Left hindlimb (tissue), 1 donor: ENCODE measurements around the gene OR1I1.

Experiments
- DNase-seq: peaks from one replicate; pipeline ENCODE4 v3.0.0-alpha.2; 2018

Gene OR1I1

DNA sequence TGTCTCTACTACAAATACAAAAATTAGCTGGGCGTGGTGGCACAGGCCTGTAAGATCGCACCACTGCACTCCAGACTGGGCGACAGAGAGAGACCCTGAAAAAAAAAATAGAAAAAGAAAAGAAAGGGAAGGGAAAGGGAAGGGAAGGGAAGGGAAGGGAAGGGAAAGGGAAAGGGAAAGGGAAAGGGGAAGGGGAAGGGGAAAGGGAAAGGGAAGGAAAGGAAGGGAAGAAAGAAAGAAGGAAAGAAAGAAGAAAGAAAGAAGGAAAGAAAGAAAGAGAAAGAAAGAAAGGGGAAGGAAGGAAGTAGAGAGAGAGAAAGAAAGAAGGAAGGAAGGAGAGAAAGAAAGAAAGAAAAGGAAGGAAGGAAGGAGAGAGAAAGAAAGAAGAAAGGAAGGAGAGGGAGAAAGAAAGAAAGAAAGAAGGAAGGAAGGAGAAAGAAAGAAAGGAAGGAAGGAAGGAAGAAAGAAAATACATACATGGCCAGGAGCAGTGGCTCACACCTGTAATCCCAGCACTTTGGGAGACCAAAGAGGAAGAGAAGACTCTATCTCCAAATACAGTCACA lies 17.1 kb downstream of the OR1I1 start:
- no peak for DNase-seq

DNA sequence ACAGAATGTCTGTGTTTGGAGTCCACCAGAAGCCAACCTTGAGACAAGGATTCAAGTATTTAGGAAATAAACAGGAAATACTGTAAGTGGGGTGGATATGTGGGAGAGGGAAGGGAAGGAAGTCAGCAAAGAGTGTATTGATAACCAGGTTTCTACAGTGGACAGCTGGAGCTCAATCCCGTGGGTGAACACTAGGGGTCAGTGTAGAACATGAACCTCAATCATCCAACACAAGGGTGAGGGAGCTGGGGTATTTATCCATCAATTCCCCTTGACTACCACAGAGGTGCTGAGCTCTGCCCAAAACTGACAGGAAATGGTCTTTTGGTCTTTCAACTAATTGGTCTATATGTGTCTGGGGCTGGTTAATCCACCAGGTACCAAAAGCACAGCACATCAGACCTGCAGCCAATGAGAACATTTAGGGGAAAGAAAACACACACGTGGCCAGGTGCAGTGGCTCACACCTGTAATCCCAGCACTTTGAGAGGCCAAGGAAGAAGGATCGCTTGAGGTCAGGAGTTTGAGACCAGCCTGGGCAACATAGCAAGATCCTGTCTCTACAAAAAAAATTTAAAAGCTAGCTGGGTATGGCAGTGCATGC lies 19.6 kb downstream of the OR1I1 start:
- DNase-seq = no peak

GRCh38 chr19:15104003-15104402 lies 22.0 kb downstream of the OR1I1 start:
- DNase-seq = no peak

- DNase-seq = no peak
Measured at GRCh38 chr19:15104411-15104810, 22.4 kb downstream of the OR1I1 start.

GRCh38 chr19:15105044-15105443 lies 23.0 kb downstream of the OR1I1 start:
- no peak for DNase-seq

GRCh38 chr19:15107061-15108010 lies 25.3 kb downstream of the OR1I1 start, which contains the start of gene SYDE1:
Gene SYDE1 (plus strand): TSS chr19:15107401. CDS start chr19:15107434, 33 bp downstream.
- DNase-seq = peak; percentile 87

DNA sequence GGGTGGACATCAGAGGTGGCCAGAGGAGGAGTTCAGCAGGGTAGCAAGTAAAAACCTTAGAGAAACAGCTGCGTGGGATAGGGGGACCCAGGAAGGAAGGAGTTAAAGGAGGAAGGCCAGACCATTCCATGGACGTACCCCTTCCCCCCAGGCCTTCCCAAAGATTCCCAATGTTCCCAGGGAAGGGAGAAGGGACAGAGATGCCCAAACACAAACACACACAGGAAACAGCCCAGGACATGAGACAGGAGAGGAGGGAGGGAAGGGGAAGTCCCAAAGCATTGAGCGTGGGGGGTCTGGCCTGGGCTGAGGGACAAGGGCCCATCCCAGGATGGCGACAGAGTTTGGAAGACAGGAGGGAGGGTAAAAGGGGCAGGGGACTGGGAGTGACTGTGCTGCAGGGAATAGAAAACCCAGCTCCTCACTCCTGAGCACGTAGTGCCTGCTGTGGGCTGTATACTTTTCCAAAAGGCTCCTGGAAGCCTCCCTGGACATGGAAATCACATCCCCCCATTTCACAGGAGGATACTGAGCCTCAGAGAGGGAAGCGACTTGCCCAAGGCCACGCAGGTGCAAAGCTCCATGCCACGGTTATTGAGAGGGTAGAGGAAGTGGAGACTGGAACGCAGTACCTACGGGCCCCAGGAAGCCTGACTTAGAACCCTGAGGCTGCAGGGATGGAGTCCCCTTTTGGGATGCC lies 26.3 kb downstream of the OR1I1 start:
- DNase-seq = no peak

- no peak for DNase-seq
Measured at GRCh38 chr19:15108845-15109767, 27.1 kb downstream of the OR1I1 start.

DNA sequence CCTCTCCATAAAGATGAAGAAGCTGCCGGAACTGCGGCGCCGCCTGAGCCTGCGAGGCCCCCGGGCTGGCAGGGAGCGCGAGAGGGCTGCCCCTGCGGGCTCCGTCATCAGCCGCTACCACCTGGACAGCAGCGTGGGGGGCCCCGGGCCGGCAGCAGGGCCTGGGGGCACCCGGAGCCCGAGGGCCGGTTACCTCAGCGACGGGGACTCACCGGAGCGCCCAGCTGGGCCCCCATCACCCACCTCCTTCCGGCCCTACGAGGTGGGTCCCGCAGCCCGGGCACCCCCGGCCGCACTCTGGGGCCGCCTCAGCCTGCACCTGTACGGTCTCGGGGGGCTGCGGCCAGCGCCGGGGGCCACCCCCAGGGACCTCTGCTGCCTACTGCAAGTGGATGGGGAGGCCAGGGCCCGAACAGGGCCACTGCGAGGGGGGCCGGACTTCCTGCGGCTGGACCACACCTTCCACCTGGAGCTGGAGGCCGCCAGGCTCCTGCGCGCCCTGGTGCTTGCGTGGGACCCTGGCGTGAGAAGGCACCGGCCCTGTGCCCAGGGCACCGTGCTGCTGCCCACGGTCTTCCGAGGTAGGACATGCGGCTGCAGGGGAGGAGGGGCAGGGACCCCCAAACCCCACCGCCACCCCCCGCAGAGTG lies 27.9 kb downstream of the OR1I1 start:
- DNase-seq = no peak

GRCh38 chr19:15110418-15110815 lies 28.4 kb downstream of the OR1I1 start:
- no peak for DNase-seq

DNA sequence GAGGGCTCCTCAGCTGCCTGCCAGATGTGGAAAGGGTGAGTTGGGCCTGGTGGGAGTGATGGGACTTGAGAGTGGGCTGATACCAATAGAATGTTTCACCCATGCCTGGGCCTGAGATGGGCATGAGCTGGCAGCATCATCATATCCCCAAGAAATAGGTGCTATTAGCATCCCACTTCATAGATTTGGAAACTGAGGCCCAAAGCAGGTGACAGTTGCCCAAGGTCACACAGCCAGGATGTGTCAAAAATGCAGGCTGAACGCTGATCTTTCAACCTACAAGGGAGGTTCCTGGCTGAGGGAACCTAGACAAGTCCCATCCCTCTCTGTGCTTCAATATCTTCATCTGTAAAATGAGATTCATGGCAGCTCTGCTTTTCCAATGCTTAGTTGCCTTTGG lies 29.7 kb downstream of the OR1I1 start:
- DNase-seq = no peak

DNA sequence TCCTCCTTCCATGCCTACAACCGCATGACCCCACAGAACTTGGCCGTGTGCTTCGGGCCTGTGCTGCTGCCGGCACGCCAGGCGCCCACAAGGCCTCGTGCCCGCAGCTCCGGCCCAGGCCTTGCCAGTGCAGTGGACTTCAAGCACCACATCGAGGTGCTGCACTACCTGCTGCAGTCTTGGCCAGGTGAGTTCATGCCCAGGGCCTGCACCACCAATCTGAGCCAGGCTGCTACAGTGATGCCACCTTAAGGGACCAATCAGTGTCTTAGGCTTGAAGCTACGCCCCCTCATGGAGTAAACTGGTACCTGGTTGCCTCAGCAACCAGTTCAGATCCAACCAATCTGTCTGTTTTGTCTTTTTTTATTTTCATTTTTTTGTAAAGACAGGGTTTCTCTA lies 30.4 kb downstream of the OR1I1 start:
- no peak for DNase-seq

DNA sequence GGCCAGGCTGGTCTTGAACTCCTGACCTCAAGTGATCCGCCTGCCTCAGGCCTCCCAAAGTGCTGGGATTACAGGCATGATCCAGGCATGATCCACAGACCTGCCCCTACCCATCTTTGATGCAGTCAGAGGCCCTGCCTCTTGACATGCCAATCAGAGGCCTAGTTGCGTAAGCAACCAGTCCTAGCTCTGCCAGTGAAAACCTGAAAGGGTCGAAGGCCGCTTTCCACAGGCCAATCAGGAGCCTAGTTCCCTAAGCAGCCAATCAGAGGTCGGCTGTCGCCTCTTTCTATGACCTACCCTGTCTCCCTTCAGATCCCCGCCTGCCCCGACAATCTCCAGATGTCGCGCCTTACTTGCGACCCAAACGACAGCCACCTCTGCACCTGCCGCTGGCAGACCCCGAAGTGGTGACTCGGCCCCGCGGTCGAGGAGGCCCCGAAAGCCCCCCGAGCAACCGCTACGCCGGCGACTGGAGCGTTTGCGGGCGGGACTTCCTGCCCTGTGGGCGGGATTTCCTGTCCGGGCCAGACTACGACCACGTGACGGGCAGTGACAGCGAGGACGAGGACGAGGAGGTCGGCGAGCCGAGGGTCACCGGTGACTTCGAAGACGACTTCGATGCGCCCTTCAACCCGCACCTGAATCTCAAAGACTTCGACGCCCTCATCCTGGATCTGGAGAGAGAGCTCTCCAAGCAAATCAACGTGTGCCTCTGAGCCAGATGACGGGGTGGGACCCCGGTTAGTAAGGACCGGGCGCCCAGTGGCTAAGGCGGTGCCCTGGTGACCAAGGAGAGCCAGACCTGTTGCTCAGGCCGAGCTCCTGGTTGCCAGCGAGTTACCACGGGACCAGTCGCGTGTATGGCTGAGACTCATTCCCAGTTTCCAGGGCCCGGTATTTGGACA lies 31.5 kb downstream of the OR1I1 start:
- DNase-seq = no peak

GRCh38 chr19:15114153-15114540 lies 32.1 kb downstream of the OR1I1 start:
- no peak for DNase-seq

DNA sequence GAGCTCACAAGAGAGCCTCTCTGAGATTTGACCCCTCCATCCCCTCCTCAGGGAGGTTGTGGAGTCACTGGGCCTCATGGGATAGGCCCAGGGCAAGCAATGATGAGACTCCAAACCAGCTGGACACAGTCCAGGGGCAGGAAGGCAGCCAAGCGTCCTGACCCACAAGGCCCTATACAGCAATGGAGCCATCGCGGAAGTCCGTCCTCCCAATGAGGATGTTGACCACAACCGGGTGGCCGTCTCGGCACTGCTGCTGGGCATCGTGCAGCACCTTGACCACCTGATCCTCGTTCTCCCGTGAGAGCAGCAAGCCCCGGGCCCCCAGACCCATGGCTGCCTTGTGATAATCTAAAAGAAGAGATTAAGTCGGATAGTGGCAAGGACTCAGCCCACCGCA lies 33.1 kb downstream of the OR1I1 start:
- DNase-seq = peak; percentile 69

DNA sequence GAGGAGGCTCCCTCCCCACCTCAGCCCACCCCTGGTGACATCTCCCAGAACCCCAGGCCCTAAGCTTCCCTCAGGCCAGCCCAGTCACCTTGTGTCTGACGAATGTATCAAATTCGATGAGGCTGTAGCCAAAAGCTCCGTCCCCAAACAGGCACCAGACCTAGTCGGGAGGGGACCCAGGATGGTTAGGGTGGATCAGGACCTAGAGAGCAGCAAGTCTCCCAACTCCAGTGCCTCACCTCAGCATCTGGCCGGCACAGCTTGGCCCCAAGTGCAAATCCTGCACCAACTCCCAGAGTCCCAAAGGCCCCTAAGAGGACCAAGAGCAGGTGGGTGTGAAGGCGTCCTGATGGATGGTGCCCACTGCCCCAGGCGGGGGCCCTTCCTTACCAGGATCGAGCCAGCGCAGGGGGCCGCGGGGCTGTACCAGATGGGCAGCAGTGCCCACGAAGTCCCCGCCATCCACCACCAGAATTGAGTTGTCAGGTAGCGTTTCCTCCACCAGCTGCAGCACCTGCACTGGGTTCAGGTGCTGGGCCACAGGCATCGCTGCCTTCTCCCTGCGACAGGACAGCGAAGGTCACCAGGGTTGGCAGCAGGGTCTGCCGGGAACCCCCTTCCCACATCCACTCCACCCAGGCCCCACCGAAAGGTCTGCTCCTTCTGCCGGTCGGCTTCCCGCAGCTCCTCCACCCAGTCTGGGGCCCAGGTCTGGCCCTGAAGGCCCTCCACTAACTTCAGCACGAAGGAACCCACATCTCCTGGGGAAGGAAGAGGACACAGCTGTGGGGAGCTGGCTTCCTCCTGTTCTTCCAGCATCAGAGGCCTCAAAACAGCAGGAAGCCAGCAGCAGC lies 34.0 kb downstream of the OR1I1 start:
- no peak for DNase-seq

- no peak for DNase-seq
Measured at GRCh38 chr19:15116856-15117255, 34.8 kb downstream of the OR1I1 start.

DNA sequence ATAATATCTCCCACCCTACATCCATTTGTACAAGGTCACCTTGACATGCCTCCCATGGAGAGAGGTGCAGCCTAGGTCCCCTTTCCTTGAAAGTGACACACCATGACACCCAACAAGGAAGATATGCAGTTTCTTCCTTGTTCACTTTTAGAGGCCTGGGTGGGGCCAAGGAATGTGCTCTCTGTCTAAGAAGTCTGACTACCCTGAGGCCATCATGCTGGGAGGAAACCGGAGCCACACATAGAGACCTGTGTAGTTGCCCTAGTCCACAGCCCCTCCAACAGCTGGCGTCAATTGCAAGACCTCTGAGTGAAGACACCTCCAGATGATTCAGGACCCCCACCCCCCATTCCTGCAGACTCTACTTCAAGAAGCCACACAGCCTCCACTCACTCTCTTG lies 36.2 kb downstream of the OR1I1 start:
- no peak for DNase-seq

GRCh38 chr19:15118789-15119494 lies 36.9 kb downstream of the OR1I1 start:
- no peak for DNase-seq
